Upper lobe of right lung (tissue), 1 donor: ENCODE results near the gene SEMA7A. TPM values are rescaled to one million over a fixed set of nuclear protein-coding genes. Genes with fewer than 3 reads are reported as not detected.
A peak's percentile ranks its signal among the peaks of the same experiment; 100 is the strongest.

ENCODE experiments used
- ATAC-seq: fragments of 200-7000 bp; cut with Tn5 transposase; one replicate; pipeline ENCODE4 v1.9.1; 2020; ENCODE audit warnings: mild to moderate bottlenecking, moderate library complexity
- DNase-seq: peaks from one replicate; pipeline ENCODE4 v3.0.0-alpha.2; 2020
- H3K27ac ChIP-seq: fragments of 200-600 bp; one replicate; pipeline ENCODE4 v1.8.0; 2022
- H3K27me3 ChIP-seq: fragments of 200-600 bp; one replicate; pipeline ENCODE4 v1.8.0; 2022; ENCODE audit warnings: mild to moderate bottlenecking
- H3K36me3 ChIP-seq: fragments of 200-600 bp; one replicate; pipeline ENCODE4 v1.8.0; 2022
- H3K4me1 ChIP-seq: fragments of 200-600 bp; one replicate; pipeline ENCODE4 v1.8.0; 2022
- H3K4me3 ChIP-seq: fragments of 200-600 bp; one replicate; pipeline ENCODE4 v1.8.0; 2022; ENCODE audit warnings: mild to moderate bottlenecking
- H3K9me3 ChIP-seq: fragments of 200-600 bp; one replicate; pipeline ENCODE4 v1.8.0; 2022
- intact Hi-C: fragments of 100-400 bp; cut with DNase I; formaldehyde crosslinking; loops from one replicate; pipeline ENCODE4 v1.11.0; 2022
- total RNA-seq: library from RNA; stranded (reverse); fragmentation: NEBNext Ultra II Directional; extraction: Animal tissue kit (Norgen Biotek cat#: 25700); gene quantifications from one replicate; pipeline ENCODE4 v1.2.1, GENCODE V29; 2021
- TF ChIP-seq, protein P1 (sequence below): fragments of 200-600 bp; IDR thresholded peaks from one replicate; pipeline ENCODE4 v1.8.0; 2022; ENCODE audit warnings: antibody characterized with exemption
- donor health status: DM: no; HTN: yes; CAD: no; lungs with severe emphysema.

SEMA7A gene
- total RNA-seq, 1 donor from 2014 or later: 5.4 TPM

DNA sequence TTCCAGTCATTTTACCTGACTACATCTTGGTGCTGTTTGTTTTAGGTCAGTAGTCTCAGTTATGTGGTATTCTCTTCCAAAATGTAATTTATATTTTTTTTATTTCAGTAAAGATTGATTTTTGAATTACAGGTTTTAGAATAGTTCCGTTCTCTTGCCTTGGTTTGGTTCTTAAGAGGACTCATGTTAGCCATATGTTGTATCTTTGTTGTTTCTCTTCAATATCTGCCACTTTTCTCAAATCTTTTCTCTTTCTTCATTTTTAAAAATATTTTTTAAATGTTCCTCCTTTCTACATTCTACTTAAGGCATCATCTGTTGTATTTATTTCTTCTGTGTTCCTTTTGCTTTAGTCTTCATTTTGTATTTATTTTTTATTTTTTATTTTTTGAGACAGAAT is 32.8 kb upstream of the SEMA7A start:
- no peak for DNase-seq
- Histone ChIP-seq H3K4me1 (peaks cover 6% of the 10 kb centered on the region), H3K36me3 (peaks cover 9% of the 10 kb centered on the region), H3K9me3 (no peaks in the 10 kb centered on the region), H3K4me3 (no peak overlapping the region), H3K27ac (no peak overlapping the region), H3K27me3 (no peaks in the 10 kb centered on the region)
- ATAC-seq: no peak
- TF ChIP-seq, protein P1, sequence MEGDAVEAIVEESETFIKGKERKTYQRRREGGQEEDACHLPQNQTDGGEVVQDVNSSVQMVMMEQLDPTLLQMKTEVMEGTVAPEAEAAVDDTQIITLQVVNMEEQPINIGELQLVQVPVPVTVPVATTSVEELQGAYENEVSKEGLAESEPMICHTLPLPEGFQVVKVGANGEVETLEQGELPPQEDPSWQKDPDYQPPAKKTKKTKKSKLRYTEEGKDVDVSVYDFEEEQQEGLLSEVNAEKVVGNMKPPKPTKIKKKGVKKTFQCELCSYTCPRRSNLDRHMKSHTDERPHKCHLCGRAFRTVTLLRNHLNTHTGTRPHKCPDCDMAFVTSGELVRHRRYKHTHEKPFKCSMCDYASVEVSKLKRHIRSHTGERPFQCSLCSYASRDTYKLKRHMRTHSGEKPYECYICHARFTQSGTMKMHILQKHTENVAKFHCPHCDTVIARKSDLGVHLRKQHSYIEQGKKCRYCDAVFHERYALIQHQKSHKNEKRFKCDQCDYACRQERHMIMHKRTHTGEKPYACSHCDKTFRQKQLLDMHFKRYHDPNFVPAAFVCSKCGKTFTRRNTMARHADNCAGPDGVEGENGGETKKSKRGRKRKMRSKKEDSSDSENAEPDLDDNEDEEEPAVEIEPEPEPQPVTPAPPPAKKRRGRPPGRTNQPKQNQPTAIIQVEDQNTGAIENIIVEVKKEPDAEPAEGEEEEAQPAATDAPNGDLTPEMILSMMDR: no peak
- intact Hi-C loops: no loop called here

DNA sequence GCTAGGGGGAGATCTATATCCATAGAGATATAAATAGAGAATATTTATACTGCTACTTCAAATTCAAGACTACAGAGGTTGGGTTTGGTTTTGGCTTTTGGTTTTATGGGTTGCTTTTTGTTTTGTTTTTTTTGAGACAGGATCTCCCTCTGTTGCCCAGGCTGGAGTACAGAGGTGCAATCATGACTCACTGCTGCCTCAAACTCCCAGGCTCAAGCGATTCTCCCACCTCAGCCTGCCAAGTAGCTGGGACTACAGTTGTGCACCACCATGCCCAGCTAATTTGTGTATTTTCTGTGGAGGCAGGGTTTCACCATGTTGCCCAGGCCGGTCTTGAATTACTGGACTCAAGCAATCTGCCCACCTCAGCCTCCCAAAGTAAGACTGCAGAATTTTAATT is 31.1 kb upstream of the SEMA7A start:
- TF ChIP-seq, protein P1: no peak
- no peak overlapping the region for H3K4me3 ChIP-seq
- H3K27me3 ChIP-seq: no peaks in the 10 kb centered on the region
- H3K27ac ChIP-seq: no peak overlapping the region
- no peak for DNase-seq
- no peak for ATAC-seq
- no peaks in the 10 kb centered on the region for H3K9me3 ChIP-seq
- peaks cover 9% of the 10 kb centered on the region for H3K36me3 ChIP-seq
- intact Hi-C loops: no loop called here
- H3K4me1 ChIP-seq: peaks cover 9% of the 10 kb centered on the region

DNA sequence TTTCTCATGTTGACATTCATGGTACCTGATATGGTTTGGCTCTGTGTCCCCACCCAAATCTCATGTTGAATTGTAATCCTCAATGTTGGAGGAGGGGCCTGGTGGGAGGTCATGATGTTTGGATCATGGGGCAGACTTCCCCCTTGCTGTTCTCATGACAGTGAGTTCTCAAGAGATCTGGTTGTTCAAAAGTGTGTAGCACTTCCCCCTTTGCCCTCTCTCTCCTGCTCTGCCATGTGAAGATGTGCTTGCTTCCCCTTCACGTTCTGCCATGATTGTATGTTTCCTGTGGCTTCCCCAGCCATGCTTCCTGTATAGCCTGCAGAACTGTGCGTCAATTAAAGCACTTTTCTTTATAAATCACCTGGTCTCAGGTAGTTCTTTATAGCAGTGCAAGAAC is 30.5 kb upstream of the SEMA7A start:
- DNase-seq (no peak), ATAC-seq (no peak)
- no peaks in the 10 kb centered on the region for H3K9me3 ChIP-seq
- no peak overlapping the region for H3K27ac ChIP-seq
- no peaks in the 10 kb centered on the region for H3K27me3 ChIP-seq
- H3K36me3 ChIP-seq: peaks cover 9% of the 10 kb centered on the region
- intact Hi-C loops: no loop called here
- TF ChIP-seq, protein P1: no peak
- peaks cover 12% of the 10 kb centered on the region for H3K4me1 ChIP-seq
- no peak overlapping the region for H3K4me3 ChIP-seq

DNA sequence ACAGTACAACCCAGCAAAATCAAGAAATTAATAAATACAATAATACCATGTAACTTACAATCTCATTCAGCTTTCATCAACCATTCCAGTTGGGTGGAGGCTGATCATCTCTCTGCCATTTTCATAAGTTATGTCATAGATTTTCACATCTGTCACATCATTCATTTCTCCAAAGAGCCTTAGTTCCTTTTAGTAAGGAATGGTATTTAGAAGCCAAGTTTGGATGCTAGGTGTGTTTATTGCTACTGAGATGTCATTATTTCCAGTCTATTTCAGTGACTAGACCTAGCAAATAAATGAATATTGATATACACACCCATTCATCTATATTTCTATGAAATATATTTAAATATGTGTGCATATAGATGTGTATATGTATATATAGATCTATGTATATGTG is 29.9 kb upstream of the SEMA7A start:
- intact Hi-C loops: no loop called here
- peaks cover 12% of the 10 kb centered on the region for H3K4me1 ChIP-seq
- H3K9me3 ChIP-seq: no peaks in the 10 kb centered on the region
- no peaks in the 10 kb centered on the region for H3K27me3 ChIP-seq
- no peak overlapping the region for H3K4me3 ChIP-seq
- no peak for ATAC-seq
- TF ChIP-seq, protein P1: no peak
- H3K27ac ChIP-seq: no peak overlapping the region
- DNase-seq: no peak
- peaks cover 7% of the 10 kb centered on the region for H3K36me3 ChIP-seq

DNA sequence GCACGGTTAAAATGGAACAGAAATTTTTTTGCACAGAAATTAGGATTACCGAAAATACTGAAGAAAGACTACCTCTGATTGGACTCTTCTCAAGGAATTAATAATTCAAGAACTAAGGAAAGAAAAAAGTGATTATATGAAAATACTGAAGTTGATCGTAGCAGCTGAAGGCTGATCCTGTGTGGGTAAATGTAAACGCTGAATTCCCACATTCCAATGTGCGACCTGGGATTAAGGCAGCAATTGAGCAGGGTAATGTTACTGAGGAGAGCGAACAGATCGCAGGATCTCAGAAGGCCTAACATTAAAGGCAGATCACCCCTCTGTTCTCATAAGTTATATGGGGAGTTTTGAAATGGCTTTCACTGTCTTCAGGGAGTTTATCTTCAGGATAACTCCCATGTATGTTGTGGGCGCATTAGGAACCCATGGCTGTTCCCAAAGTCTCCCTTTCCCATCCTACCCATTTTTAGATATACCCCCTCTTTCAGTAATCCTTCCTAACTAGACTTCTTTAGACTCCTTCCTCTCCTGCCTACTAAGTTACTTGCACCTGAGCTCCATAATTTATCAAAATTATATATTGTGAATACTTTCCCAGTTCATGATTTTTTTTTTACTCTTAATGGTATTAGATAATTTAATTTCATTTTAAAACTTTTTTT is 28.2 kb upstream of the SEMA7A start:
- ATAC-seq (no peak), DNase-seq (no peak)
- H3K4me1 ChIP-seq: peaks cover 12% of the 10 kb centered on the region
- no peaks in the 10 kb centered on the region for H3K27me3 ChIP-seq
- intact Hi-C loops: no loop called here
- H3K27ac ChIP-seq: peak overlapping the region; percentile 89
- H3K9me3 ChIP-seq: no peaks in the 10 kb centered on the region
- peak overlapping the region; percentile 84 for H3K4me3 ChIP-seq
- TF ChIP-seq, protein P1: no peak
- H3K36me3 ChIP-seq: peaks cover 8% of the 10 kb centered on the region
